DOHH2 (cell line): Measurements from ENCODE around the gene MED14.

ENCODE experiments used
- H3F3A ChIP-seq: fragments of 200-600 bp; sonication (generic), shearing (Covaris generic); 2 replicates; pipeline ENCODE4 v1.6.0; 2016; ENCODE audit warnings: antibody characterized with exemption, mild to moderate bottlenecking; ENCODE audit not compliant: control insufficient read depth, insufficient read depth
- H3K27ac ChIP-seq: fragments of 200-600 bp; sonication (generic); 2 replicates; pipeline ENCODE4 v1.5.1; 2014; ENCODE audit warnings: low read depth, mild to moderate bottlenecking, low read length, moderate library complexity
- H3K27me3 ChIP-seq: fragments of 200-600 bp; sonication (generic); 2 replicates; pipeline ENCODE4 v1.6.1; 2014; ENCODE audit warnings: mild to moderate bottlenecking, low read length, mixed read lengths; ENCODE audit not compliant: control insufficient read depth
- H3K36me3 ChIP-seq: fragments of 200-600 bp; sonication (generic); 2 replicates; pipeline ENCODE4 v1.6.1; 2014; ENCODE audit warnings: mild to moderate bottlenecking, low read length, moderate library complexity, mixed read lengths; ENCODE audit not compliant: control insufficient read depth
- H3K4me1 ChIP-seq: fragments of 200-600 bp; sonication (generic); 2 replicates; pipeline ENCODE4 v1.6.1; 2014; ENCODE audit warnings: mild to moderate bottlenecking, low read length, mixed read lengths; ENCODE audit not compliant: control insufficient read depth
- H3K4me2 ChIP-seq: fragments of 200-600 bp; sonication (generic); 2 replicates; pipeline ENCODE4 v1.6.0; 2014; ENCODE audit warnings: mild to moderate bottlenecking, low read length, moderate library complexity
- H3K4me3 ChIP-seq: fragments of 200-600 bp; sonication (generic); 2 replicates; pipeline ENCODE4 v1.5.1; 2014; ENCODE audit warnings: mild to moderate bottlenecking, low read length, mixed read lengths
- H3K79me2 ChIP-seq: fragments of 200-600 bp; sonication (generic); 2 replicates; pipeline ENCODE4 v1.6.1; 2014; ENCODE audit warnings: mild to moderate bottlenecking, low read length, mixed read lengths; ENCODE audit not compliant: control insufficient read depth
- H3K9me2 ChIP-seq: fragments of 200-600 bp; sonication (generic); replicated peaks from 2 replicates; pipeline ENCODE4 v1.6.1; 2014; ENCODE audit warnings: mild to moderate bottlenecking, low read length, mixed read lengths; ENCODE audit not compliant: control insufficient read depth
- H3K9me3 ChIP-seq: fragments of 200-600 bp; sonication (generic); 2 replicates; pipeline ENCODE4 v1.6.1; 2014; ENCODE audit warnings: antibody characterized with exemption, low read length, mixed read lengths; ENCODE audit not compliant: control insufficient read depth, insufficient read depth
- H4K20me1 ChIP-seq: fragments of 200-600 bp; sonication (generic); 2 replicates; pipeline ENCODE4 v1.6.0; 2014; ENCODE audit warnings: low read depth, mild to moderate bottlenecking, antibody characterized with exemption, low read length, moderate library complexity; ENCODE audit not compliant: control insufficient read depth, insufficient read depth
- CTCF ChIP-seq: fragments of 200-600 bp; sonication (generic); IDR thresholded peaks from one replicate; pipeline ENCODE4 v1.5.1; 2014; ENCODE audit warnings: antibody characterized with exemption, mild to moderate bottlenecking, low read depth, low read length; ENCODE audit not compliant: poor library complexity, severe bottlenecking
- EZH2phosphoT487 ChIP-seq: fragments of 200-600 bp; sonication (generic); IDR thresholded peaks from 2 replicates; pipeline ENCODE4 v1.6.1; 2017; ENCODE audit warnings: borderline replicate concordance, mild to moderate bottlenecking, antibody characterized with exemption, low read length, moderate library complexity, mixed read lengths

The MED14 gene

GRCh38 chrX:40660381-40660780 is 75.0 kb downstream of the MED14 start:
- Histone ChIP-seq H3K36me3 (peaks cover 21% of the 10 kb centered on the region), H3K4me3 (no peak overlapping the region), H3K27me3 (no peaks in the 10 kb centered on the region), H3K79me2 (no peaks in the 10 kb centered on the region), H3K4me1 (no peaks in the 10 kb centered on the region), H3K27ac (no peak overlapping the region), H3K9me2 (no peaks in the 10 kb centered on the region), H3K4me2 (no peak overlapping the region), H3F3A (no peaks in the 10 kb centered on the region), H3K9me3 (no peaks in the 10 kb centered on the region), H4K20me1 (no peaks in the 10 kb centered on the region)
- no peak for TF ChIP-seq EZH2phosphoT487
- TF ChIP-seq CTCF = no peak

DNA sequence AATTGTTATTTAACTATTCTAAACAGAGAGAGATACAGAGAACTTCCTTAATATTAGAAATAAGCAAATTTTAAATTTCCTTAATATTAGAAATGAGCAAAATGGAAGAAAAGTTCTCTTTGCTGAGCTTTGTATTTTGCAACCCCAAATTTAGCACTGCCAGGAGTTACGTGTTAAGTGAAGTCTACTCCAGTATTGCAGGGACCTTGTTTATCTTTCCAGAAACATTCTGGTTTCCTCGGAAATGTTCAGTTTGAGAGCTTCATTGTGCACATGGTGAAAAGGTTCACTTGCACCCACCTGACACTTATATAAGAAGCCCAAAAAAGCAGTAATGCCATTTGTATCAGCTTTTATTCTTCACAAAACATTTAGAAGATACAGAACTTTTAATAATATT is 81.8 kb downstream of the MED14 start:
- Histone ChIP-seq H3F3A (peaks cover 4% of the 10 kb centered on the region; the same call in 1 of the 2 replicates), H3K4me3 (no peak overlapping the region), H3K9me2 (no peaks in the 10 kb centered on the region), H3K27me3 (no peaks in the 10 kb centered on the region), H3K4me1 (no peaks in the 10 kb centered on the region; the same call in 1 of the 2 replicates), H3K9me3 (no peaks in the 10 kb centered on the region), H3K27ac (no peak overlapping the region), H3K4me2 (no peak overlapping the region), H4K20me1 (no peaks in the 10 kb centered on the region), H3K79me2 (no peaks in the 10 kb centered on the region), H3K36me3 (peaks cover 16% of the 10 kb centered on the region)
- no peak for TF ChIP-seq EZH2phosphoT487
- TF ChIP-seq CTCF = no peak

DNA sequence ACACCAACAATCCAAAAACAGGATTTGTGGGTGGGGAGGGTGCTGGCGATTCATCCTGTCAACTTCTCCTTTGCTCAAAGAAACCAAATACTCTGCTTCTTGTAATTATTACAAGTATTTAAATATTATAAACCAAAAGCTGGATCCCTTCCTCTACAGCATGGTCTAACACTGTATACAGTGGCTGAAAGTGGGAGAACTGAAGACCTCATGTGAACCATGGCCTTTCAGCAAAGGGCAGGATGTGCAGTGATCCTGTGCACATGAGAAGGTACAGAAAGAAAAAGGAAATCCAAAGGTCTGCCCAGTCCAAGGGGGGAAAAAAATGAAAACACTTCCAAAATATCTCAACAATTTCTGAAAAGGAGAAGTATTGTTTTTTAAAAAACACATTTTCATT is 82.7 kb downstream of the MED14 start:
- H4K20me1 ChIP-seq = no peaks in the 10 kb centered on the region
- peaks cover 16% of the 10 kb centered on the region for H3K36me3 ChIP-seq
- TF ChIP-seq EZH2phosphoT487 = no peak
- TF ChIP-seq CTCF = no peak
- no peaks in the 10 kb centered on the region for H3K79me2 ChIP-seq
- no peaks in the 10 kb centered on the region for H3K27me3 ChIP-seq
- H3K4me3 ChIP-seq = no peak overlapping the region
- H3F3A ChIP-seq = peaks cover 4% of the 10 kb centered on the region; the same call in 1 of the 2 replicates
- no peaks in the 10 kb centered on the region for H3K9me3 ChIP-seq
- no peak overlapping the region for H3K27ac ChIP-seq
- H3K4me2 ChIP-seq = no peak overlapping the region
- H3K9me2 ChIP-seq = no peaks in the 10 kb centered on the region
- peaks cover 7% of the 10 kb centered on the region for H3K4me1 ChIP-seq
